CD4-positive, alpha-beta T cell treated with Interleukin-21 for 1 hour (primary cell): ENCODE results near the gene BAZ1B.
"Not testable (repeated sequence)": the region's sequence is repeated elsewhere in the genome, so short reads cannot be mapped to it uniquely, and the experiment has no call there.

ENCODE experiments used
- DNase-seq: peaks from one replicate; pipeline ENCODE4 v3.0.0-alpha.2; 2020

The BAZ1B gene

GRCh38 chr7:73537051-73537450, 15.0 kb upstream of the BAZ1B start:
- DNase-seq = no peak

GRCh38 chr7:73536479-73536878, 14.4 kb upstream of the BAZ1B start:
- DNase-seq = no peak

GRCh38 chr7:73535918-73536317, 13.8 kb upstream of the BAZ1B start:
- DNase-seq = not testable (repeated sequence)

GRCh38 chr7:73533742-73534141, 11.6 kb upstream of the BAZ1B start:
- DNase-seq = no peak

- no peak for DNase-seq
These were observed 10.1 kb upstream of the BAZ1B start for GRCh38 chr7:73532224-73532623.

- no peak for DNase-seq
These were observed 8.7 kb upstream of the BAZ1B start for GRCh38 chr7:73530800-73531199.

GRCh38 chr7:73526896-73527821, 5.1 kb upstream of the BAZ1B start:
- DNase-seq = no peak

- DNase-seq = not testable (repeated sequence)
These were observed 4.0 kb upstream of the BAZ1B start for GRCh38 chr7:73526158-73526494.

GRCh38 chr7:73521636-73522104, 423 bp downstream of the BAZ1B start:
- no peak for DNase-seq

GRCh38 chr7:73520673-73521635, 1.1 kb downstream of the BAZ1B start:
- DNase-seq = no peak

GRCh38 chr7:73519867-73520672, 2.0 kb downstream of the BAZ1B start:
- DNase-seq = peak; percentile 49

- no peak for DNase-seq
These were observed 3.6 kb downstream of the BAZ1B start for GRCh38 chr7:73518470-73518869.

- no peak for DNase-seq
These were observed 4.7 kb downstream of the BAZ1B start for GRCh38 chr7:73517241-73517995.

GRCh38 chr7:73515178-73515577, 6.9 kb downstream of the BAZ1B start:
- DNase-seq = peak; percentile 27

GRCh38 chr7:73512018-73512780, 9.9 kb downstream of the BAZ1B start:
- DNase-seq = no peak

- DNase-seq = no peak
These were observed 12.6 kb downstream of the BAZ1B start for GRCh38 chr7:73509463-73509862.

- DNase-seq = no peak
These were observed 14.5 kb downstream of the BAZ1B start for GRCh38 chr7:73507556-73507955.

- no peak for DNase-seq
These were observed 17.2 kb downstream of the BAZ1B start for GRCh38 chr7:73504920-73505319.

- no peak for DNase-seq
These were observed 18.1 kb downstream of the BAZ1B start for GRCh38 chr7:73504017-73504416.

GRCh38 chr7:73503229-73503628, 18.9 kb downstream of the BAZ1B start:
- DNase-seq = no peak

- no peak for DNase-seq
These were observed 25.5 kb downstream of the BAZ1B start for GRCh38 chr7:73496626-73497025.
